ENCODE data around the gene NEK2. TPM values are rescaled to one million over a fixed set of nuclear protein-coding genes. Genes with fewer than 3 reads are reported as not detected.
A peak's percentile ranks its signal among the peaks of the same experiment; 100 is the strongest.
"Not testable (repeated sequence)": the region's sequence is repeated elsewhere in the genome, so short reads cannot be mapped to it uniquely, and the experiment has no call there.

NEK2 gene
- total RNA-seq, 1 donor = 17.7 TPM

DNA sequence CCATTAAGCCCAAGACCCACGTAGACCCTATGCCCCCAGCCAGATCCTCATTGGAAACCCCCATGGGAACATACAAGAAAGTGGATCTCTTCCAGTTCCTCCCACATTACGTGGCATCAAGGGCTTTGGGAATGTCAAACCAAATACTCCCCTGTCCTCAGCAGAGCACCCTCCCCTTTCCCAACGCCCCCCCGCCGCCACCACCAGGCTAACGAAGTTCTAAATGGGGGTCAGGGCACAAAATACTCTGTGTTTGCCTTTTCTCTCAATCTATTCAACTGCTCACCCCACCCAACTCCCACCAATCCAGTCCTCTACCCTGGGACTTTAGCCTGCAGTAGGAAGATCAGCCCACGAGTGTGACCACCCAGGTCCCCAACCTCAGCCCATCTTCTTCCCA lies 24.5 kb downstream of the NEK2 start:
- no peak for DNase-seq (ENCODE audit: low read depth)
- TF ChIP-seq, protein P1, sequence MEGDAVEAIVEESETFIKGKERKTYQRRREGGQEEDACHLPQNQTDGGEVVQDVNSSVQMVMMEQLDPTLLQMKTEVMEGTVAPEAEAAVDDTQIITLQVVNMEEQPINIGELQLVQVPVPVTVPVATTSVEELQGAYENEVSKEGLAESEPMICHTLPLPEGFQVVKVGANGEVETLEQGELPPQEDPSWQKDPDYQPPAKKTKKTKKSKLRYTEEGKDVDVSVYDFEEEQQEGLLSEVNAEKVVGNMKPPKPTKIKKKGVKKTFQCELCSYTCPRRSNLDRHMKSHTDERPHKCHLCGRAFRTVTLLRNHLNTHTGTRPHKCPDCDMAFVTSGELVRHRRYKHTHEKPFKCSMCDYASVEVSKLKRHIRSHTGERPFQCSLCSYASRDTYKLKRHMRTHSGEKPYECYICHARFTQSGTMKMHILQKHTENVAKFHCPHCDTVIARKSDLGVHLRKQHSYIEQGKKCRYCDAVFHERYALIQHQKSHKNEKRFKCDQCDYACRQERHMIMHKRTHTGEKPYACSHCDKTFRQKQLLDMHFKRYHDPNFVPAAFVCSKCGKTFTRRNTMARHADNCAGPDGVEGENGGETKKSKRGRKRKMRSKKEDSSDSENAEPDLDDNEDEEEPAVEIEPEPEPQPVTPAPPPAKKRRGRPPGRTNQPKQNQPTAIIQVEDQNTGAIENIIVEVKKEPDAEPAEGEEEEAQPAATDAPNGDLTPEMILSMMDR (IDR thresholded peaks at IDR 0.05; ENCODE audit: insufficient read depth, low read depth, low read length) = no peak

DNA sequence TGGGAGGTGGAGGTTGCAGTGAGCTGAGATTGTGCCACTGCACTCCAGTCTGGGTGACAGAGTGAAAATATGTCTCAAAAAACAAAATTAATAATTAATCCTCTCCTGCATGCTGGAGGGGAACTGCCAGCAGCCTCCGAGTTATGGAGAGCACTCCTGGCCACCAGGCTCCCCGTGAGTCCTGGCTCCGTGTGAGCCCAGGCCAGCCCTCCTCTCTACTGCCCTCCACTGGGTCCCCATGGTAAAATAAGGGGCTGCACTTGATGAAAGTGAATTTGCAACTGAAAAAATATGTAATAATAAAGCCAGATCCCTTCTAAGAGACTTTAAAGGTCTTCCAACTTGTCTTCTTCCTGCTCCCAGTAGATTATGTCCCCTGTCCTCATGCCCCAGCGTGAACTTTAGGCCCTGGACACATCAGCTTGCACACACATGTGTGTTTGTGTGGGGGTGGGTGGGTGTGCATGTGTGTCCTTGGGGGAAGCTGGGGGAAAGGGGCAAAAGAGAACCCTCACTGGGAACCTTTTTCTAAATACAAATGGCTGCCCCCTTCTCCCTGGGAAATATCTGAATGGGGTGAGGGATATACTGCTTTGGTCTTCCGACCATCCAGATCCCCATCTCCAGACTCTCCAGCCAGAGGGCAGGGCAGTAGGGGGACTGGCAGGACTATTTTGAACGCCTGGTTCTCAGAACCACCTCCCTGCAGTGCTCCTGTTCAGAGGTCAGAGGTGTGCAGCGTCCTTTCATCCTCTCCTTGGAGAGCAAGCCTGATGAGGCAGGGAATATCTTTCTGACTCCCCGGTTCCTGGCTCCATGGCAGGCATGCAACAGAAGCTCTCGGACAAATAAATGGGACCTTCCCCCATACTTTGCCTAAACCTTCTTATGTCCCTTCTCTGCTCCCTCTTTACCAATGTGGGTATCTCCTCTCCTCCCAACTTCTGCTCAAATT lies 26.2 kb downstream of the NEK2 start:
- H3K4me3 ChIP-seq (ENCODE audit: low read depth, low read length) = no peak overlapping the region
- peak; percentile 56 for DNase-seq (ENCODE audit: low read depth)
- TF ChIP-seq, protein P1 (IDR thresholded peaks at IDR 0.05; ENCODE audit: insufficient read depth, low read depth, low read length) = peak; percentile 76

More for the DNA sequence above, 24.5 kb downstream of the NEK2 start:
- no peak overlapping the region for H3K4me3 ChIP-seq (ENCODE audit: low read depth, low read length)

DNA sequence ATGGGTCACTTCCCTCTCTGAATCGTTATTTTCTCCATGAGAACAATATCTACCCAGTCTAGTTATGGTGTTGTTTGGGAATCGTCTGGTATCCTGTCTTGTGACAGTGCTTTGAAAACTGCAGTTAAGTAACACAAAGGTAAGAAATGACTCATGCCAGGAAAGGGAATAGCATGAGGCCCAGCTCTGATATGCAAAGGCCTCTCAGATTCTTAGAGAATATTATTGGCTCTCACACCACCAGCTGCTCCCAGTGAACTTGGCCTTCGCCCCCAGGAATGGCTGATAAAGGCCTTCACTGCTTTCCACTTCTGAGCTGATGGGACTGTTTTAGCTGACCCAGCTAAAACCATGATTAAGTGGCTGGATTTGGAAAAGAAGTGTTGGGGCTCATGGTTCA lies 27.1 kb downstream of the NEK2 start:
- H3K4me3 ChIP-seq (ENCODE audit: low read depth, low read length) = no peak overlapping the region
- peak; percentile 46 for DNase-seq (ENCODE audit: low read depth)
- TF ChIP-seq, protein P1 (IDR thresholded peaks at IDR 0.05; ENCODE audit: insufficient read depth, low read depth, low read length) = no peak

DNA sequence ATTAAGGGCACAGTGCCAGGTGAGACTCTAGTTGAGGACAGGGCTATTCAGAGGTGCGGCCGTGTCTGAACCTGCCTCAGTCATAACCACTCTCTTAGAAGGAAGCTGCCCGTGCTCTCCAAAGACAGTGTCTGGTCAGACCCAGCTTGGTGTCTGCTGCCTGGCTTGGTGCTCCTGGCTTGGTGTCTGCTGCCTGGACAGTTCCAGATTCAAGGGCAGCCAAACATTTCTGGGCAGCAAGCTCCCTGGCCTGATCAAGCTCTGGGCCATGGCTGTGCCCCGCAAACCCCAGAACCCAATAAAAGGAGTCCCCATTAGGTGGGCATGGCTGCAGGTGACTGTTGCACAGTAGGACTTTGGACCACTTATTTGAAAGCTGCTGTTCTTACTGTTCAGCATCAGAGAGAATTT lies 27.7 kb downstream of the NEK2 start:
- H3K4me3 ChIP-seq (ENCODE audit: low read depth, low read length) = no peak overlapping the region
- DNase-seq (ENCODE audit: low read depth) = no peak
- TF ChIP-seq, protein P1 (IDR thresholded peaks at IDR 0.05; ENCODE audit: insufficient read depth, low read depth, low read length) = no peak

DNA sequence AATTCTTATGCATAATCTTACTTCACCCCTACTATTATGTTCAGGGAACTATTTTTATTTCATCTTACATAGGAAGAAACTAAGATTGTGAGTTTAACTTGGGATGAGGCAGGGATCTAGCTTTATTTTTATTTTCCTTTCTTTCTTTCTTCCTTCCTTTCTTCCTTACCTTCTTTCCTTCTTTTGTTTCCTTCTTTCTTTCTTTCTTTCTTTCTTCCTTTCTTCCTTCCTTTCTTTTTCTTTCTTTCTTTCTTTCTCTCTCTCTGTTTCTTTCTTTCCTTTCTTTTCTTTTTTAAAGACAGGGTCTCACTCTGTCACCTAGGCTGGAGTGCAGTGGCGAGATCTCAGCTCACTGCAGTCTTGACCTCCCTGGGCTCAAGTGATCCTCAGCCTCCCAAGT lies 28.9 kb downstream of the NEK2 start:
- H3K4me3 ChIP-seq (ENCODE audit: low read depth, low read length) = no peak overlapping the region
- no peak for DNase-seq (ENCODE audit: low read depth)
- TF ChIP-seq, protein P1 (IDR thresholded peaks at IDR 0.05; ENCODE audit: insufficient read depth, low read depth, low read length) = no peak

DNA sequence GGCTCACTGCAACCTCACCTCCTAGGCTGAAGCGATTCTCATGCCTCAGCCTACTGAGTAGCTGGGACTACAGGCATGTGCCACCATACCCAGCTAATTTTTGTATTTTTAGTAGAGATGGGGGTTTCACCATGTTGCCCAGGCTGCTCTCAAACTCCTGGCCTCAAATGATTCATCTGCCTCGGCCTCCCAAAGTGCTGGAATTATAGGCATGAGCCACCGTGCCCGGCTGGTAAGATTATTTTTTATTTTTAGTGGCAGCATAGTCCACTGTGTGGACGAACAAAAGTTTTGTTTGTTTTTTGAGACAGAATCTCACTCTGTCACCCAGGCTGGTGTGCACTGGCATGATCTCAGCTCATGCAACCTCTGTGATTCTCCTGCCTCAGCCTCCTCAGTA lies 29.8 kb downstream of the NEK2 start:
- DNase-seq (ENCODE audit: low read depth); H3K4me3 ChIP-seq (ENCODE audit: low read depth, low read length): not testable (repeated sequence)

DNA sequence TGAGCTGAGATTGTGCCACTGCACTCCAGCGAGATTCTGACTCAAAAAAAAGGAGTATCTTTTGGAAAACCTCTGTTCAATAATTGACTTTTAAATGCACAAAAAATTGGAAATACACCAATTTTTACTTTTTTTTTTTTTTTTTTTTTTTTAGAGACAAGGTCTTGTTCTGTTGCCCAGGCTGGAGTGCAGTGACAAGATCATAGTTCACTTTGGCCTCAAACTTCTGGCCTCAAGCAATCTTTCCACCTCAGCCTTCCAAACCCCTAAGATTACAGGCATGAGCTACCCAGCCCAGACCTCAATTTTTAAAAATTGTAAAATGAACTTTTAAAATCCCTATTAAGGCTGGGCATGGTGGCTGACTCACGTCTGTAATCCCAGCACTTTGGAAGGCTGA lies 30.8 kb downstream of the NEK2 start:
- DNase-seq (ENCODE audit: low read depth) = no peak
- no peak overlapping the region for H3K4me3 ChIP-seq (ENCODE audit: low read depth, low read length)
- TF ChIP-seq, protein P1 (IDR thresholded peaks at IDR 0.05; ENCODE audit: insufficient read depth, low read depth, low read length) = no peak
